GM23338 (cell line): ENCODE results near the gene OR6K2. TPM values are rescaled to one million over a fixed set of nuclear protein-coding genes. Genes with fewer than 3 reads are reported as not detected.

Source experiments
- ATAC-seq: fragments of 200-7000 bp; cut with Tn5 transposase; 3 replicates; pipeline ENCODE4 v1.9.1; 2020
- DNase-seq: peaks from one replicate; pipeline ENCODE4 v3.0.0-alpha.2; 2015; ENCODE audit warnings: low spot score
- H2AFZ ChIP-seq: fragments of 200-600 bp; sonication (generic); 2 replicates; pipeline ENCODE4 v1.8.0; 2016; ENCODE audit warnings: antibody characterized with exemption, mild to moderate bottlenecking, moderate library complexity
- H3F3A ChIP-seq: fragments of 200-600 bp; sonication (generic); replicated peaks from 2 replicates; pipeline ENCODE4 v1.8.0; 2017; ENCODE audit warnings: antibody characterized with exemption, mixed run types, low read depth
- H3K27ac ChIP-seq: fragments of 200-600 bp; sonication (generic); 2 replicates; pipeline ENCODE4 v1.6.1; 2016; ENCODE audit warnings: low read depth
- H3K27me3 ChIP-seq: fragments of 200-600 bp; sonication (generic); 2 replicates; pipeline ENCODE4 v1.8.0; 2016; ENCODE audit warnings: mild to moderate bottlenecking, mixed run types, moderate library complexity; ENCODE audit not compliant: insufficient read depth
- H3K36me3 ChIP-seq: fragments of 200-600 bp; sonication (generic); 2 replicates; pipeline ENCODE4 v1.8.0; 2016; ENCODE audit warnings: mild to moderate bottlenecking; ENCODE audit not compliant: insufficient read depth
- H3K4me1 ChIP-seq: fragments of 200-600 bp; sonication (generic); 2 replicates; pipeline ENCODE4 v1.8.0; 2016; ENCODE audit warnings: mild to moderate bottlenecking, moderate library complexity; ENCODE audit not compliant: insufficient read depth
- H3K4me2 ChIP-seq: fragments of 200-600 bp; sonication (generic); 2 replicates; pipeline ENCODE4 v1.7.1; 2017; ENCODE audit warnings: mixed run types
- H3K4me3 ChIP-seq: fragments of 200-600 bp; sonication (generic); 2 replicates; pipeline ENCODE4 v1.6.1; 2016; ENCODE audit warnings: mixed run types
- H3K79me2 ChIP-seq: fragments of 200-600 bp; sonication (generic); replicated peaks from 2 replicates; pipeline ENCODE4 v1.8.0; 2017; ENCODE audit warnings: mild to moderate bottlenecking; ENCODE audit not compliant: insufficient read depth
- H3K9me2 ChIP-seq: fragments of 200-600 bp; sonication (generic); 2 replicates; pipeline ENCODE4 v1.8.0; 2017; ENCODE audit not compliant: insufficient read depth
- H4K20me1 ChIP-seq: fragments of 200-600 bp; sonication (generic); replicated peaks from 2 replicates; pipeline ENCODE4 v1.8.0; 2017; ENCODE audit warnings: mild to moderate bottlenecking; ENCODE audit not compliant: insufficient read depth
- H3K27ac Mint-ChIP-seq: 2 replicates; pipeline ENCODE4 v1.8.0; 2020; ENCODE audit warnings: inconsistent platforms, mild to moderate bottlenecking, moderate library complexity, mixed read lengths
- H3K27me3 Mint-ChIP-seq: 3 replicates; pipeline ENCODE4 v1.8.0; 2022; ENCODE audit warnings: low read depth, mild to moderate bottlenecking, moderate library complexity, mixed read lengths, inconsistent platforms; ENCODE audit not compliant: insufficient read depth, poor library complexity
- H3K36me3 Mint-ChIP-seq: 3 replicates; pipeline ENCODE4 v1.8.0; 2021; ENCODE audit warnings: low read depth, mild to moderate bottlenecking, inconsistent platforms, moderate library complexity, mixed read lengths
- H3K4me1 Mint-ChIP-seq: 3 replicates; pipeline ENCODE4 v1.8.0; 2020; ENCODE audit warnings: mild to moderate bottlenecking, inconsistent platforms, mixed read lengths
- H3K4me3 Mint-ChIP-seq: 3 replicates; pipeline ENCODE4 v1.8.0; 2021; ENCODE audit warnings: moderate library complexity, mild to moderate bottlenecking, inconsistent platforms, mixed read lengths
- H3K9me3 Mint-ChIP-seq: 3 replicates; pipeline ENCODE4 v1.8.0; 2020; ENCODE audit warnings: moderate library complexity, mild to moderate bottlenecking, inconsistent platforms, mixed read lengths
- CREB1 ChIP-seq: fragments of 250-450 bp; sonication (Bioruptor Pico); IDR thresholded peaks from 2 replicates; pipeline ENCODE4 v1.5.0; 2020; ENCODE audit warnings: low read depth, mild to moderate bottlenecking, moderate library complexity
- EZH2 ChIP-seq: fragments of 200-600 bp; sonication (generic); IDR thresholded peaks from one replicate; pipeline ENCODE4 v1.8.0; 2017; ENCODE audit warnings: antibody characterized with exemption, mild to moderate bottlenecking, low read depth; ENCODE audit not compliant: unreplicated experiment
- EZH2phosphoT487 ChIP-seq: fragments of 200-600 bp; sonication (generic); IDR thresholded peaks from one replicate; pipeline ENCODE4 v1.8.1; 2018; ENCODE audit warnings: antibody characterized with exemption; ENCODE audit not compliant: unreplicated experiment
- JUNB ChIP-seq: IDR thresholded peaks from one replicate; pipeline ENCODE4 v1.6.1; 2016; ENCODE audit warnings: antibody characterized with exemption; ENCODE audit not compliant: unreplicated experiment
- NANOG ChIP-seq: IDR thresholded peaks from 2 replicates; pipeline ENCODE4 v1.6.1; 2016; ENCODE audit warnings: antibody characterized with exemption, borderline replicate concordance
- POLR2AphosphoS5 ChIP-seq: IDR thresholded peaks from 2 replicates; pipeline ENCODE4 v1.6.1; 2016; ENCODE audit warnings: antibody characterized with exemption, low read depth
- STAT1 ChIP-seq: IDR thresholded peaks from one replicate; pipeline ENCODE4 v1.6.1; 2016; ENCODE audit warnings: antibody characterized with exemption; ENCODE audit not compliant: unreplicated experiment
- ZNF114 ChIP-seq: fragments of 250-450 bp; sonication (Bioruptor Pico); IDR thresholded peaks from 2 replicates; pipeline ENCODE4 v1.5.0; 2020; ENCODE audit warnings: mild to moderate bottlenecking, moderate library complexity
- ZNF331 ChIP-seq: fragments of 250-450 bp; sonication (Bioruptor Pico); IDR thresholded peaks from 2 replicates; pipeline ENCODE4 v1.5.0; 2020; ENCODE audit warnings: low read depth, mild to moderate bottlenecking, moderate library complexity
- polyA plus RNA-seq: library from polyadenylated mRNA; unstranded; fragments of >200 nt; fragmentation: Nextera tagmentation; extraction: Ambion mirVana; gene quantifications from 2 replicates; pipeline ENCODE4 v1.2.1, GENCODE V29; 2016
- total RNA-seq: library from RNA; depleted of rRNA; stranded (reverse); fragments of >200 nt; shearing (Covaris generic); gene quantifications from 2 replicates; pipeline ENCODE4 v1.2.3, GENCODE V29; 2014
- TF ChIP-seq, protein P1 (sequence below), 2 experiments: fragments of 200-600 bp in 1 of 2; sonication (generic) in 1 of 2; conservative IDR thresholded peaks; 2 replicates each; pipeline versions ENCODE4 v1.5.1 to v1.6.1; 2016 to 2017; ENCODE audit warnings: antibody characterized with exemption in 2 of 2, low read depth in 2 of 2, mild to moderate bottlenecking in 2 of 2, moderate library complexity in 1 of 2
- TF ChIP-seq, protein P2 (sequence below): fragments of 250-450 bp; sonication (Bioruptor Pico); IDR thresholded peaks from 2 replicates; pipeline ENCODE4 v1.5.0; 2020; ENCODE audit warnings: mild to moderate bottlenecking, moderate library complexity
- TF ChIP-seq, protein P3 (sequence below): IDR thresholded peaks from one replicate; pipeline ENCODE4 v1.6.1; 2018; ENCODE audit warnings: antibody characterized with exemption; ENCODE audit not compliant: unreplicated experiment
- TF ChIP-seq, protein P4 (sequence below): IDR thresholded peaks from 2 replicates; pipeline ENCODE4 v1.6.1; 2016; ENCODE audit warnings: antibody characterized with exemption

Gene OR6K2
- total and polyA plus RNA-seq, 2 experiments from 2014 or later, result not detected

DNA sequence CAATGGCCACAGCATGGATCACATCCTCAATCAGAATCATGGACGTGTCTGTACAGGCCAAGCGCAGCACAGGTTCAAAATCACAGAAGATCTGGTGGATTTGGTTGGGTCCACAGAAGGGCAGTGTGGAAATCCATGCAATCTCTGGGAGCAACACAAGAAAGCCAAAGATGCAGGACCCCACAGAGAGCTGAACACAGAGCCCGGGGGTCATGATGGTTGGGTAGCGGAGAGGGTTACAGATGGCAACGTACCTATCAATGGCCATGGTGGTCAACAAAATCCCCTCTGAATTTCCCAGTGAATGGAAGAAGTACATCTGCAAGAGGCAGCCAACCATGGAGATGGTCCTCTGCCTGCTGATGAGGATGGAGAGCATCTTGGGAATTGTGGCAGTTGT, 24.0 kb upstream of the OR6K2 start:
- no peak for ATAC-seq
- Mint-ChIP-seq H3K27ac (no peak overlapping the region), H3K27me3 (no peaks in the 10 kb centered on the region), H3K9me3 (no peaks in the 10 kb centered on the region), H3K4me1 (no peaks in the 10 kb centered on the region), H3K4me3 (no peak overlapping the region), H3K36me3 (no peaks in the 10 kb centered on the region)
- no peak overlapping the region for H3K4me3 ChIP-seq
- no peak for DNase-seq
- no peak overlapping the region for H3K27ac ChIP-seq
- H3K36me3 ChIP-seq, result no peaks in the 10 kb centered on the region
- H3K79me2 ChIP-seq, result no peaks in the 10 kb centered on the region
- H2AFZ ChIP-seq, result no peak overlapping the region
- H3K9me2 ChIP-seq, result no peaks in the 10 kb centered on the region
- no peaks in the 10 kb centered on the region for H3K4me1 ChIP-seq
- H3K4me2 ChIP-seq, result no peak overlapping the region
- H3F3A ChIP-seq, result no peaks in the 10 kb centered on the region
- no peaks in the 10 kb centered on the region for H3K27me3 ChIP-seq
- H4K20me1 ChIP-seq, result no peaks in the 10 kb centered on the region
- TF ChIP-seq, protein P1, sequence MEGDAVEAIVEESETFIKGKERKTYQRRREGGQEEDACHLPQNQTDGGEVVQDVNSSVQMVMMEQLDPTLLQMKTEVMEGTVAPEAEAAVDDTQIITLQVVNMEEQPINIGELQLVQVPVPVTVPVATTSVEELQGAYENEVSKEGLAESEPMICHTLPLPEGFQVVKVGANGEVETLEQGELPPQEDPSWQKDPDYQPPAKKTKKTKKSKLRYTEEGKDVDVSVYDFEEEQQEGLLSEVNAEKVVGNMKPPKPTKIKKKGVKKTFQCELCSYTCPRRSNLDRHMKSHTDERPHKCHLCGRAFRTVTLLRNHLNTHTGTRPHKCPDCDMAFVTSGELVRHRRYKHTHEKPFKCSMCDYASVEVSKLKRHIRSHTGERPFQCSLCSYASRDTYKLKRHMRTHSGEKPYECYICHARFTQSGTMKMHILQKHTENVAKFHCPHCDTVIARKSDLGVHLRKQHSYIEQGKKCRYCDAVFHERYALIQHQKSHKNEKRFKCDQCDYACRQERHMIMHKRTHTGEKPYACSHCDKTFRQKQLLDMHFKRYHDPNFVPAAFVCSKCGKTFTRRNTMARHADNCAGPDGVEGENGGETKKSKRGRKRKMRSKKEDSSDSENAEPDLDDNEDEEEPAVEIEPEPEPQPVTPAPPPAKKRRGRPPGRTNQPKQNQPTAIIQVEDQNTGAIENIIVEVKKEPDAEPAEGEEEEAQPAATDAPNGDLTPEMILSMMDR (conservative IDR thresholded peaks at IDR 0.05; ENCODE audit: low read depth in 2 of 2), result no peak
- TF ChIP-seq POLR2AphosphoS5 (no peak), EZH2 (no peak), ZNF331 (no peak), EZH2phosphoT487 (no peak), STAT1 (no peak), CREB1 (CRISPR knock-in tag) (no peak), JUNB (no peak), ZNF114 (CRISPR knock-in tag) (no peak), NANOG (no peak)
- TF ChIP-seq, protein P2, sequence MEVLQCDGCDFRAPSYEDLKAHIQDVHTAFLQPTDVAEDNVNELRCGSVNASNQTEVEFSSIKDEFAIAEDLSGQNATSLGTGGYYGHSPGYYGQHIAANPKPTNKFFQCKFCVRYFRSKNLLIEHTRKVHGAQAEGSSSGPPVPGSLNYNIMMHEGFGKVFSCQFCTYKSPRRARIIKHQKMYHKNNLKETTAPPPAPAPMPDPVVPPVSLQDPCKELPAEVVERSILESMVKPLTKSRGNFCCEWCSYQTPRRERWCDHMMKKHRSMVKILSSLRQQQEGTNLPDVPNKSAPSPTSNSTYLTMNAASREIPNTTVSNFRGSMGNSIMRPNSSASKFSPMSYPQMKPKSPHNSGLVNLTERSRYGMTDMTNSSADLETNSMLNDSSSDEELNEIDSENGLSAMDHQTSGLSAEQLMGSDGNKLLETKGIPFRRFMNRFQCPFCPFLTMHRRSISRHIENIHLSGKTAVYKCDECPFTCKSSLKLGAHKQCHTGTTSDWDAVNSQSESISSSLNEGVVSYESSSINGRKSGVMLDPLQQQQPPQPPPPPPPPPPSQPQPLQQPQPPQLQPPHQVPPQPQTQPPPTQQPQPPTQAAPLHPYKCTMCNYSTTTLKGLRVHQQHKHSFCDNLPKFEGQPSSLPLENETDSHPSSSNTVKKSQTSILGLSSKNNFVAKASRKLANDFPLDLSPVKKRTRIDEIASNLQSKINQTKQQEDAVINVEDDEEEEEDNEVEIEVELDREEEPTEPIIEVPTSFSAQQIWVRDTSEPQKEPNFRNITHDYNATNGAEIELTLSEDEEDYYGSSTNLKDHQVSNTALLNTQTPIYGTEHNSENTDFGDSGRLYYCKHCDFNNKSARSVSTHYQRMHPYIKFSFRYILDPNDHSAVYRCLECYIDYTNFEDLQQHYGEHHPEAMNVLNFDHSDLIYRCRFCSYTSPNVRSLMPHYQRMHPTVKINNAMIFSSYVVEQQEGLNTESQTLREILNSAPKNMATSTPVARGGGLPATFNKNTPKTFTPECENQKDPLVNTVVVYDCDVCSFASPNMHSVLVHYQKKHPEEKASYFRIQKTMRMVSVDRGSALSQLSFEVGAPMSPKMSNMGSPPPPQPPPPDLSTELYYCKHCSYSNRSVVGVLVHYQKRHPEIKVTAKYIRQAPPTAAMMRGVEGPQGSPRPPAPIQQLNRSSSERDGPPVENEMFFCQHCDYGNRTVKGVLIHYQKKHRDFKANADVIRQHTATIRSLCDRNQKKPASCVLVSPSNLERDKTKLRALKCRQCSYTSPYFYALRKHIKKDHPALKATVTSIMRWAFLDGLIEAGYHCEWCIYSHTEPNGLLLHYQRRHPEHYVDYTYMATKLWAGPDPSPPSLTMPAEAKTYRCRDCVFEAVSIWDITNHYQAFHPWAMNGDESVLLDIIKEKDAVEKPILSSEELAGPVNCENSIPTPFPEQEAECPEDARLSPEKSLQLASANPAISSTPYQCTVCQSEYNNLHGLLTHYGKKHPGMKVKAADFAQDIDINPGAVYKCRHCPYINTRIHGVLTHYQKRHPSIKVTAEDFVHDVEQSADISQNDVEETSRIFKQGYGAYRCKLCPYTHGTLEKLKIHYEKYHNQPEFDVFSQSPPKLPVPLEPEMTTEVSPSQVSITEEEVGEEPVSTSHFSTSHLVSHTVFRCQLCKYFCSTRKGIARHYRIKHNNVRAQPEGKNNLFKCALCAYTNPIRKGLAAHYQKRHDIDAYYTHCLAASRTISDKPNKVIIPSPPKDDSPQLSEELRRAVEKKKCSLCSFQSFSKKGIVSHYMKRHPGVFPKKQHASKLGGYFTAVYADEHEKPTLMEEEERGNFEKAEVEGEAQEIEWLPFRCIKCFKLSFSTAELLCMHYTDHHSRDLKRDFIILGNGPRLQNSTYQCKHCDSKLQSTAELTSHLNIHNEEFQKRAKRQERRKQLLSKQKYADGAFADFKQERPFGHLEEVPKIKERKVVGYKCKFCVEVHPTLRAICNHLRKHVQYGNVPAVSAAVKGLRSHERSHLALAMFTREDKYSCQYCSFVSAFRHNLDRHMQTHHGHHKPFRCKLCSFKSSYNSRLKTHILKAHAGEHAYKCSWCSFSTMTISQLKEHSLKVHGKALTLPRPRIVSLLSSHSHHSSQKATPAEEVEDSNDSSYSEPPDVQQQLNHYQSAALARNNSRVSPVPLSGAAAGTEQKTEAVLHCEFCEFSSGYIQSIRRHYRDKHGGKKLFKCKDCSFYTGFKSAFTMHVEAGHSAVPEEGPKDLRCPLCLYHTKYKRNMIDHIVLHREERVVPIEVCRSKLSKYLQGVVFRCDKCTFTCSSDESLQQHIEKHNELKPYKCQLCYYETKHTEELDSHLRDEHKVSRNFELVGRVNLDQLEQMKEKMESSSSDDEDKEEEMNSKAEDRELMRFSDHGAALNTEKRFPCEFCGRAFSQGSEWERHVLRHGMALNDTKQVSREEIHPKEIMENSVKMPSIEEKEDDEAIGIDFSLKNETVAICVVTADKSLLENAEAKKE (CRISPR knock-in tag), result no peak
- TF ChIP-seq, protein P3, sequence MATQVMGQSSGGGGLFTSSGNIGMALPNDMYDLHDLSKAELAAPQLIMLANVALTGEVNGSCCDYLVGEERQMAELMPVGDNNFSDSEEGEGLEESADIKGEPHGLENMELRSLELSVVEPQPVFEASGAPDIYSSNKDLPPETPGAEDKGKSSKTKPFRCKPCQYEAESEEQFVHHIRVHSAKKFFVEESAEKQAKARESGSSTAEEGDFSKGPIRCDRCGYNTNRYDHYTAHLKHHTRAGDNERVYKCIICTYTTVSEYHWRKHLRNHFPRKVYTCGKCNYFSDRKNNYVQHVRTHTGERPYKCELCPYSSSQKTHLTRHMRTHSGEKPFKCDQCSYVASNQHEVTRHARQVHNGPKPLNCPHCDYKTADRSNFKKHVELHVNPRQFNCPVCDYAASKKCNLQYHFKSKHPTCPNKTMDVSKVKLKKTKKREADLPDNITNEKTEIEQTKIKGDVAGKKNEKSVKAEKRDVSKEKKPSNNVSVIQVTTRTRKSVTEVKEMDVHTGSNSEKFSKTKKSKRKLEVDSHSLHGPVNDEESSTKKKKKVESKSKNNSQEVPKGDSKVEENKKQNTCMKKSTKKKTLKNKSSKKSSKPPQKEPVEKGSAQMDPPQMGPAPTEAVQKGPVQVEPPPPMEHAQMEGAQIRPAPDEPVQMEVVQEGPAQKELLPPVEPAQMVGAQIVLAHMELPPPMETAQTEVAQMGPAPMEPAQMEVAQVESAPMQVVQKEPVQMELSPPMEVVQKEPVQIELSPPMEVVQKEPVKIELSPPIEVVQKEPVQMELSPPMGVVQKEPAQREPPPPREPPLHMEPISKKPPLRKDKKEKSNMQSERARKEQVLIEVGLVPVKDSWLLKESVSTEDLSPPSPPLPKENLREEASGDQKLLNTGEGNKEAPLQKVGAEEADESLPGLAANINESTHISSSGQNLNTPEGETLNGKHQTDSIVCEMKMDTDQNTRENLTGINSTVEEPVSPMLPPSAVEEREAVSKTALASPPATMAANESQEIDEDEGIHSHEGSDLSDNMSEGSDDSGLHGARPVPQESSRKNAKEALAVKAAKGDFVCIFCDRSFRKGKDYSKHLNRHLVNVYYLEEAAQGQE, result no peak
- TF ChIP-seq, protein P4, sequence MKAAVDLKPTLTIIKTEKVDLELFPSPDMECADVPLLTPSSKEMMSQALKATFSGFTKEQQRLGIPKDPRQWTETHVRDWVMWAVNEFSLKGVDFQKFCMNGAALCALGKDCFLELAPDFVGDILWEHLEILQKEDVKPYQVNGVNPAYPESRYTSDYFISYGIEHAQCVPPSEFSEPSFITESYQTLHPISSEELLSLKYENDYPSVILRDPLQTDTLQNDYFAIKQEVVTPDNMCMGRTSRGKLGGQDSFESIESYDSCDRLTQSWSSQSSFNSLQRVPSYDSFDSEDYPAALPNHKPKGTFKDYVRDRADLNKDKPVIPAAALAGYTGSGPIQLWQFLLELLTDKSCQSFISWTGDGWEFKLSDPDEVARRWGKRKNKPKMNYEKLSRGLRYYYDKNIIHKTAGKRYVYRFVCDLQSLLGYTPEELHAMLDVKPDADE, result no peak
